ENCODE results near the gene ETFB. TPM values are rescaled to one million over a fixed set of nuclear protein-coding genes. Genes with fewer than 3 reads are reported as not detected.

The ETFB gene
- total and polyA plus RNA-seq, 10 of the 15 experiments (the other 5 are each of a cell fraction or from before 2014, with no cell fraction given) = 15.1 to 166 (median 87.8) TPM

GRCh38 chr19:51372021-51372648, 5.9 kb upstream of the ETFB start:
- DNase-seq (ENCODE audit: low read depth, low spot score) = no peak

More at GRCh38 chr19:51372021-51372648, 5.9 kb upstream of the ETFB start:
- Histone ChIP-seq H2AFZ (ENCODE audit: control insufficient read depth, low read depth, low read length) (peak overlapping the region; percentile 71), H4K20me1 (ENCODE audit: control insufficient read depth, insufficient read depth) (no peaks in the 10 kb centered on the region), H3K36me3 (ENCODE audit: control insufficient read depth in 2 of 2, insufficient read depth in 2 of 2, low read length in 1 of 2) (no peaks in the 10 kb centered on the region), H3K9ac (ENCODE audit: control insufficient read depth, insufficient read depth, low read length) (peak overlapping the region; percentile 71), H3K9me3 (replicated peaks; ENCODE audit: control insufficient read depth, insufficient read depth, low read length) (no peaks in the 10 kb centered on the region), H3K4me1 (ENCODE audit: control insufficient read depth, insufficient read depth, low read length) (peaks cover 45% of the 10 kb centered on the region), H3K4me2 (ENCODE audit: control insufficient read depth, insufficient read depth) (peak overlapping the region; percentile 71), H3K27ac (ENCODE audit: control insufficient read depth, insufficient read depth) (peak overlapping the region; percentile 87), H3K4me3 (peak overlapping the region; percentile 58; the same call in 1 of the 2 replicates), H3K27me3 (replicated peaks in 1 of 2; ENCODE audit: control insufficient read depth in 2 of 2, insufficient read depth in 2 of 2, low read length in 1 of 2) (no peaks in the 10 kb centered on the region), H3K79me2 (ENCODE audit: control insufficient read depth, insufficient read depth, low read length) (peaks cover 4% of the 10 kb centered on the region)
- RAD21 ChIA-PET (ENCODE audit: unreplicated experiment) = interaction anchor here (1.0 to 2.5 kb wide), 3 partner anchors 23 to 46 kb away, joined by 3 to 23 read pairs (median 7); partner anchors contain the start of gene SIGLEC10
- CTCF ChIA-PET = interaction anchor here (0.6 to 3.7 kb wide), 5 partner anchors 22 to 236 kb away, joined by 3 to 14 read pairs (median 3); partner anchors contain the start of gene SIGLEC10
- 75% methylated on average over 16 of the region's 18 CpGs for WGBS (ENCODE audit: insufficient coverage, insufficient replicate concordance, low lambda C conversion rate, missing lambda C conversion rate)
- BruUV-seq (replicated peaks) = TSS peak; percentile 76
- TF ChIP-seq, protein P1, sequence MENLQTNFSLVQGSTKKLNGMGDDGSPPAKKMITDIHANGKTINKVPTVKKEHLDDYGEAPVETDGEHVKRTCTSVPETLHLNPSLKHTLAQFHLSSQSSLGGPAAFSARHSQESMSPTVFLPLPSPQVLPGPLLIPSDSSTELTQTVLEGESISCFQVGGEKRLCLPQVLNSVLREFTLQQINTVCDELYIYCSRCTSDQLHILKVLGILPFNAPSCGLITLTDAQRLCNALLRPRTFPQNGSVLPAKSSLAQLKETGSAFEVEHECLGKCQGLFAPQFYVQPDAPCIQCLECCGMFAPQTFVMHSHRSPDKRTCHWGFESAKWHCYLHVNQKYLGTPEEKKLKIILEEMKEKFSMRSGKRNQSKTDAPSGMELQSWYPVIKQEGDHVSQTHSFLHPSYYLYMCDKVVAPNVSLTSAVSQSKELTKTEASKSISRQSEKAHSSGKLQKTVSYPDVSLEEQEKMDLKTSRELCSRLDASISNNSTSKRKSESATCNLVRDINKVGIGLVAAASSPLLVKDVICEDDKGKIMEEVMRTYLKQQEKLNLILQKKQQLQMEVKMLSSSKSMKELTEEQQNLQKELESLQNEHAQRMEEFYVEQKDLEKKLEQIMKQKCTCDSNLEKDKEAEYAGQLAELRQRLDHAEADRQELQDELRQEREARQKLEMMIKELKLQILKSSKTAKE (IDR thresholded peaks at IDR 0.05; ENCODE audit: low read depth, poor library complexity, severe bottlenecking) = no peak
- TF ChIP-seq MTA3 (IDR thresholded peaks at IDR 0.05; ENCODE audit: borderline replicate concordance, low read length) (0 out of 2 replicates have a peak, but pooled peaks have one; percentile 19), EGR1 (IDR thresholded peaks at IDR 0.05; ENCODE audit: borderline replicate concordance in 1 of 2, low read depth in 2 of 2, low read length in 2 of 2) (0 out of 3 replicates have a peak, but pooled peaks of 1 of the 2 experiments have one; percentile 26)
- POLR2A ChIA-PET = interaction anchor here (0.7 to 4.2 kb wide), 3 partner anchors 18 to 46 kb away, joined by 3 to 32 read pairs (median 4); partner anchors contain the start of genes C19orf84 and SIGLEC10
- no peak for FAIRE-seq
- SMC1A ChIA-PET (ENCODE audit: uncharacterized antibody, unreplicated experiment) = interaction anchor here (1.0 to 2.5 kb wide), 4 partner anchors 13 to 27 kb away, joined by 3 to 8 read pairs (median 3); no protein-coding TSS in a partner anchor
- ATAC-seq = no peak
- intact Hi-C loops (cut with micrococcal nuclease; ENCODE audit: unreplicated experiment) (no loop called here), in situ Hi-C loops (cut with MboI) (loop anchor here (25.0 kb wide), 1 partner anchor 1035 kb away; the partner anchor contains the start of gene KCNC3)
